NB4 (cell line): ENCODE results near the gene ASXL2.

Experiments used
- DNase-seq: peaks from one replicate; pipeline ENCODE4 v3.0.0; 2010; ENCODE audit warnings: low read depth
- H3K4me3 ChIP-seq: one replicate; pipeline ENCODE4 v1.5.1; 2011; ENCODE audit warnings: mild to moderate bottlenecking, low read depth, low read length, moderate library complexity
- CTCF ChIP-seq: IDR thresholded peaks from one replicate; pipeline ENCODE4 v1.5.1; 2012; ENCODE audit warnings: low read depth, low read length
- MAX ChIP-seq: IDR thresholded peaks from 2 replicates; pipeline ENCODE4 v1.6.1; 2011; ENCODE audit warnings: low read depth, low read length
- MYC ChIP-seq: IDR thresholded peaks from 2 replicates; pipeline ENCODE4 v1.6.1; 2011; ENCODE audit warnings: low read depth, low read length
- POLR2A ChIP-seq: IDR thresholded peaks from 2 replicates; pipeline ENCODE4 v1.6.1; 2011; ENCODE audit warnings: mild to moderate bottlenecking; ENCODE audit not compliant: insufficient read length; ENCODE audit errors: extremely low read depth

The ASXL2 gene

GRCh38 chr2:25690058-25690457 is 188.2 kb downstream of the ASXL2 start:
- TF ChIP-seq CTCF (no peak), MAX (peak; percentile 26; the same call in 1 of the 2 replicates)
- no peak overlapping the region for H3K4me3 ChIP-seq
- peak; percentile 30 for DNase-seq

- no peak overlapping the region for H3K4me3 ChIP-seq
- TF ChIP-seq MYC (no peak), POLR2A (no peak), MAX (no peak), CTCF (no peak)
- DNase-seq: no peak
Measured at GRCh38 chr2:25688236-25688635, 190.1 kb downstream of the ASXL2 start.

GRCh38 chr2:25685741-25686140 is 192.5 kb downstream of the ASXL2 start:
- TF ChIP-seq POLR2A (no peak), MYC (no peak), CTCF (no peak), MAX (no peak)
- no peak overlapping the region for H3K4me3 ChIP-seq
- DNase-seq: no peak

- TF ChIP-seq POLR2A: no peak
- no peak for TF ChIP-seq MAX
- no peak for TF ChIP-seq CTCF
- no peak for TF ChIP-seq MYC
- H3K4me3 ChIP-seq: no peak overlapping the region
- DNase-seq: no peak
Measured at GRCh38 chr2:25684577-25685473, 193.5 kb downstream of the ASXL2 start.
